ENCODE measurements around the gene EIF3I.
A peak's percentile ranks its signal among the peaks of the same experiment; 100 is the strongest.

Gene EIF3I

GRCh38 chr1:32198237-32199042 is 23.8 kb upstream of the EIF3I start:
- DNase-seq (ENCODE audit: low read depth in 2 of 2), result no peak

- no peak for DNase-seq (ENCODE audit: low read depth in 2 of 2)
These were observed 23.0 kb upstream of the EIF3I start for GRCh38 chr1:32199043-32199716.

GRCh38 chr1:32199717-32200072 is 22.5 kb upstream of the EIF3I start:
- DNase-seq (ENCODE audit: low read depth in 2 of 2), result no peak

- peak; percentile 11 to 41 for DNase-seq (ENCODE audit: low read depth in 2 of 2)
These were observed 21.8 kb upstream of the EIF3I start, which contains the start of gene CCDC28B for GRCh38 chr1:32200226-32201010. TSS of gene CCDC28B (plus strand) at chr1:32200595. CDS start at chr1:32201936, 1,341 bp downstream.

- DNase-seq (ENCODE audit: low read depth in 2 of 2), result peak; percentile 46 to 69
These were observed 21.0 kb upstream of the EIF3I start for GRCh38 chr1:32201011-32201855.

- no peak for DNase-seq (ENCODE audit: low read depth in 2 of 2)
These were observed 17.3 kb upstream of the EIF3I start for GRCh38 chr1:32204943-32205361.

- peak; percentile 76 to 80 for DNase-seq (ENCODE audit: low read depth in 2 of 2)
These were observed 16.5 kb upstream of the EIF3I start, which contains the start of gene IQCC for GRCh38 chr1:32205401-32206370. TSS of gene IQCC (plus strand) at chr1:32205671. CDS start at chr1:32205682, 11 bp downstream.

GRCh38 chr1:32208469-32208868 is 13.7 kb upstream of the EIF3I start:
- DNase-seq (ENCODE audit: low read depth in 2 of 2), result no peak

GRCh38 chr1:32208891-32209328 is 13.3 kb upstream of the EIF3I start, which contains the start of gene DCDC2B:
TSS of gene DCDC2B (plus strand) at chr1:32209089. CDS start at chr1:32209094, 5 bp downstream.
- DNase-seq (ENCODE audit: low read depth in 2 of 2), result no peak

- peak; percentile 45 to 51 for DNase-seq (ENCODE audit: low read depth in 2 of 2)
These were observed 6.4 kb upstream of the EIF3I start for GRCh38 chr1:32215629-32216480.

GRCh38 chr1:32216566-32216965 is 5.6 kb upstream of the EIF3I start:
- no peak for DNase-seq (ENCODE audit: low read depth in 2 of 2)

- no peak for DNase-seq (ENCODE audit: low read depth in 2 of 2)
These were observed 3.2 kb upstream of the EIF3I start for GRCh38 chr1:32219022-32219421.

GRCh38 chr1:32220746-32221580 is 1.2 kb upstream of the EIF3I start:
- DNase-seq (ENCODE audit: low read depth in 2 of 2), result no peak

- DNase-seq (ENCODE audit: low read depth in 2 of 2), result no peak
These were observed 627 bp upstream of the EIF3I start for GRCh38 chr1:32221581-32221979.

GRCh38 chr1:32223683-32224082 is 1.5 kb downstream of the EIF3I start:
- DNase-seq (ENCODE audit: low read depth in 2 of 2), result no peak

GRCh38 chr1:32224285-32224684 is 2.1 kb downstream of the EIF3I start:
- DNase-seq (ENCODE audit: low read depth in 2 of 2), result no peak

- no peak for DNase-seq (ENCODE audit: low read depth in 2 of 2)
These were observed 6.6 kb downstream of the EIF3I start for GRCh38 chr1:32228771-32229170.

GRCh38 chr1:32231843-32232432 is 9.7 kb downstream of the EIF3I start:
- no peak for DNase-seq (ENCODE audit: low read depth in 2 of 2)

All from stimulated activated CD4-positive, alpha-beta T cell treated with anti-CD3 and anti-CD28 coated beads, Interleukin-1b, Interleukin-23, amount 100 ng/mL, for 4 hours (primary cell).